Epithelial cell of esophagus (primary cell): ENCODE data around the gene ZCWPW1.
A peak's percentile ranks its signal among the peaks of the same experiment; 100 is the strongest.

Experiments used
- DNase-seq: peaks from one replicate; pipeline ENCODE4 v3.0.0; 2010; ENCODE audit warnings: low read depth
- H3K4me3 ChIP-seq: 2 replicates; pipeline ENCODE4 v1.5.1; 2011; ENCODE audit warnings: mild to moderate bottlenecking, low read length, control low read depth
- TF ChIP-seq, protein P1 (sequence below): IDR thresholded peaks from 2 replicates; pipeline ENCODE4 v1.5.1; 2011; ENCODE audit warnings: low read depth, mild to moderate bottlenecking, low read length, control low read depth, inconsistent platforms; ENCODE audit not compliant: insufficient read depth; ENCODE audit errors: missing control alignments

Gene ZCWPW1

GRCh38 chr7:100428199-100428966 lies at the start of gene ZCWPW1:
TSS of gene ZCWPW1 (minus strand) at chr7:100428703. CDS start at chr7:100420649, 8,054 bp downstream.
- TF ChIP-seq, protein P1, sequence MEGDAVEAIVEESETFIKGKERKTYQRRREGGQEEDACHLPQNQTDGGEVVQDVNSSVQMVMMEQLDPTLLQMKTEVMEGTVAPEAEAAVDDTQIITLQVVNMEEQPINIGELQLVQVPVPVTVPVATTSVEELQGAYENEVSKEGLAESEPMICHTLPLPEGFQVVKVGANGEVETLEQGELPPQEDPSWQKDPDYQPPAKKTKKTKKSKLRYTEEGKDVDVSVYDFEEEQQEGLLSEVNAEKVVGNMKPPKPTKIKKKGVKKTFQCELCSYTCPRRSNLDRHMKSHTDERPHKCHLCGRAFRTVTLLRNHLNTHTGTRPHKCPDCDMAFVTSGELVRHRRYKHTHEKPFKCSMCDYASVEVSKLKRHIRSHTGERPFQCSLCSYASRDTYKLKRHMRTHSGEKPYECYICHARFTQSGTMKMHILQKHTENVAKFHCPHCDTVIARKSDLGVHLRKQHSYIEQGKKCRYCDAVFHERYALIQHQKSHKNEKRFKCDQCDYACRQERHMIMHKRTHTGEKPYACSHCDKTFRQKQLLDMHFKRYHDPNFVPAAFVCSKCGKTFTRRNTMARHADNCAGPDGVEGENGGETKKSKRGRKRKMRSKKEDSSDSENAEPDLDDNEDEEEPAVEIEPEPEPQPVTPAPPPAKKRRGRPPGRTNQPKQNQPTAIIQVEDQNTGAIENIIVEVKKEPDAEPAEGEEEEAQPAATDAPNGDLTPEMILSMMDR = no peak
- peak; percentile 97 for DNase-seq
- H3K4me3 ChIP-seq = peak within 1 kb of the TSS; percentile 86

- no peak for DNase-seq
- TF ChIP-seq, protein P1 = no peak
- H3K4me3 ChIP-seq = peak overlapping the region; percentile 94
These were observed 49.4 kb upstream of the ZCWPW1 start for GRCh38 chr7:100477871-100478267.

DNA sequence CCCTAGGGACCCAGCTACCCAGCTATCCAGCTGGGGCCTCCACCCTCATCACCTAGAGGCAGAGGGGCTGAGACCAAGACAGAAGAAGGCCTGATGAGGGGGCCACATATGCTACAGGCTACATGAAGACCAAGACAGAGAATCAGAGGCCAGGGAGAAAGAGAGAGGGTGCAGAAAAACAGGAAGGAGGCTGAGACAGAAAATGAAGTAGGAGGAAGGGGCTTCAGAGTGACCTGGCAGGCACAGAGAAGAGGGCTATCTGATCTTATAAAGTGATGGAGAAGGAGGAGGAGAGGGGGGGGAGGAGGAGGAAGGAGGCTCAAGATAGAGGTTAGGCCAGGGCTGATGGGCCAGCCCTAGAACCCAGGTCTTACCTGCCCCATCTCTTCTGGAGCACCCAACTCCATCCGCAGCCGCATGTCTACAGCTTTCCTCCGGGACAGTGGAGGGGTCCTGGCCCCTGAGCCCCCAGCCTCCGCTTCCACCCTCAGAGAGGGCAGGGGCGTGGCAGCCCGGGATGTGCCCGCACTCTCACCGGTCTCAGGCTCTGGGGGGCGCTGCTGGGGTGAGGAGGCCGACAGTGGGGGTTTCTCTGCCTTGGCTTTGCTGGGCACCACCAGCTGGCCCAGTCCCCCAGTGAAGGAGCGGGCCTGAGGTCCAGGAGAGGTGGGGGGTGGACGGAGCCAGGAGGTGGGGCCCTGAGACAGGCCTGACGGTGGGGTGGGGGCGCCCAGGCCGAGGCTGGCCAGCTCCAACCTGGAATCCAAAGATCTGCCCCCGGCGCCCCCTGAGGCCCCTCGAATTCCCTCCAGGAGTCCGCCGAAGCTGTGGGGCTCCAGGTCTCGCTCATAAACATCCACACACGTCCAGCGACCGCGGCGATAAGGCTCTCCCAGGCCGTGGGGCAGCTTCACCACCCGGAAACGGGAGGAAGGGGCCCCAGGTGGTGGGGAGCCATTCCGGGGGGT lies 48.7 kb upstream of the ZCWPW1 start:
- peak; percentile 28 for DNase-seq
- TF ChIP-seq, protein P1 = peak; percentile 30
- peak overlapping the region; percentile 94 for H3K4me3 ChIP-seq

GRCh38 chr7:100476101-100476780 lies 47.7 kb upstream of the ZCWPW1 start:
- peak overlapping the region; percentile 94 for H3K4me3 ChIP-seq
- TF ChIP-seq, protein P1 = no peak
- no peak for DNase-seq

DNA sequence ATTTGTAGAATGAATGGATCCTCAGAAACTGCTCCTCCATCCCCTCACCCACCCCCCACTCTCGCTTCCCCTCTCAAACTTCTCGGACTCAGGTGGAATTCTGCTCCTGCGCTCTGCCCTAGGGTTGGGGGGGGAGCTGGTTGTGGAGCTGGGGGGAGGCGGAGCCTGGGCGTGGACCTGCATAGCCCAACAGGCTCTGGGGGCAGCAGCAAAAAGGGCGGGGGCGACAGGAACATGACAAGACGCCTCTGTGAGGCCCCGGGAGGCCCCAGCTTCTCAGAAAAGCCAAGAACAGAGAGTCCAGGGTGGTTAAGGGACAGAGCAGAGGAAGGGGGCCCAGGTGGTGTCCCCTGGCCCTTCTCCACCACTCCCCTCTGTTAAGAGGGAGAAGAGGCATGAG lies 47.0 kb upstream of the ZCWPW1 start:
- H3K4me3 ChIP-seq = no peak overlapping the region
- TF ChIP-seq, protein P1 = no peak
- no peak for DNase-seq

- H3K4me3 ChIP-seq = no peak overlapping the region
- TF ChIP-seq, protein P1 = no peak
- DNase-seq = peak; percentile 47
These were observed 44.5 kb upstream of the ZCWPW1 start for GRCh38 chr7:100472854-100473499.
